ENCODE measurements around the gene SEPHS2.

GRCh38 chr16:30458561-30459394, 13.1 kb upstream of the SEPHS2 start:
- TF ChIP-seq POLR2A (IDR thresholded peaks at IDR 0.05) = no peak
- TF ChIP-seq, protein P1, sequence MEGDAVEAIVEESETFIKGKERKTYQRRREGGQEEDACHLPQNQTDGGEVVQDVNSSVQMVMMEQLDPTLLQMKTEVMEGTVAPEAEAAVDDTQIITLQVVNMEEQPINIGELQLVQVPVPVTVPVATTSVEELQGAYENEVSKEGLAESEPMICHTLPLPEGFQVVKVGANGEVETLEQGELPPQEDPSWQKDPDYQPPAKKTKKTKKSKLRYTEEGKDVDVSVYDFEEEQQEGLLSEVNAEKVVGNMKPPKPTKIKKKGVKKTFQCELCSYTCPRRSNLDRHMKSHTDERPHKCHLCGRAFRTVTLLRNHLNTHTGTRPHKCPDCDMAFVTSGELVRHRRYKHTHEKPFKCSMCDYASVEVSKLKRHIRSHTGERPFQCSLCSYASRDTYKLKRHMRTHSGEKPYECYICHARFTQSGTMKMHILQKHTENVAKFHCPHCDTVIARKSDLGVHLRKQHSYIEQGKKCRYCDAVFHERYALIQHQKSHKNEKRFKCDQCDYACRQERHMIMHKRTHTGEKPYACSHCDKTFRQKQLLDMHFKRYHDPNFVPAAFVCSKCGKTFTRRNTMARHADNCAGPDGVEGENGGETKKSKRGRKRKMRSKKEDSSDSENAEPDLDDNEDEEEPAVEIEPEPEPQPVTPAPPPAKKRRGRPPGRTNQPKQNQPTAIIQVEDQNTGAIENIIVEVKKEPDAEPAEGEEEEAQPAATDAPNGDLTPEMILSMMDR (IDR thresholded peaks at IDR 0.05) = no peak
- TF ChIP-seq EP300 (IDR thresholded peaks at IDR 0.05) = no peak
